K562 (cell line): ENCODE results near the gene NCBP2. TPM values are rescaled to one million over a fixed set of nuclear protein-coding genes. Genes with fewer than 3 reads are reported as not detected.

Experiments used
- ATAC-seq: fragments of 200-7000 bp; cut with Tn5 transposase; 3 replicates; pipeline ENCODE4 v1.9.1; 2020; ENCODE audit warnings: moderate library complexity
- Bru-seq: library from RNA; stranded (reverse); fragments of 400-500 nt; gene quantifications from one replicate; lab custom pipeline; 2021; lab: Mats Ljungman, UMichigan
- BruChase-seq, 2 experiments: library from RNA; stranded (reverse); fragments of 400-500 nt; gene quantifications; one replicate each; lab custom pipeline; 2021; lab: Mats Ljungman, UMichigan
- BruUV-seq: library from RNA; stranded (reverse); fragments of 400-500 nt; replicated peaks from 2 replicates; lab custom pipeline; 2021; lab: Mats Ljungman, UMichigan
- CTCF ChIA-PET: fragments of 300-600 bp; formaldehyde crosslinking; extraction: SDS; loops from one replicate; lab custom pipeline; 2021; ENCODE audit warnings: low intra/inter-chr PET ratio; lab: Yijun Ruan, JAX
- POLR2A ChIA-PET: fragments of 300-600, 350-650 bp; sonication (Branson Sonifier 250); formaldehyde crosslinking; extraction: SDS; loops from one replicate; lab custom pipeline; 2021; ENCODE audit warnings: antibody characterized with exemption, inconsistent platforms; lab: Yijun Ruan, JAX
- DNase-seq, 4 experiments: peaks; one replicate each; pipeline versions ENCODE4 v3.0.0 to v3.0.0-alpha.2; 2011 to 2018; ENCODE audit warnings: low spot score in 3 of 4, mixed read lengths in 3 of 4; ENCODE audit errors: extremely low read depth in 1 of 4
- FAIRE-seq: peaks from 2 replicates; lab custom pipeline; 2011; peaks lifted over from hg19 to GRCh38; lab: Jason Lieb, UNC
- H2AFZ ChIP-seq: 2 replicates; pipeline ENCODE4 v1.6.0; 2011; ENCODE audit warnings: low read depth, low read length, control low read depth, inconsistent platforms
- H3K27ac ChIP-seq: fragments of 200-600 bp; 3 replicates; pipeline ENCODE4 v1.8.0; 2011; ENCODE audit warnings: low read depth, mild to moderate bottlenecking, control low read depth, inconsistent platforms, low read length, moderate library complexity, mixed read lengths; ENCODE audit errors: extremely low read depth
- H3K27me3 ChIP-seq, 2 experiments: fragments of 300-600 bp in 1 of 2; 2 replicates in 1 of 2; 3 replicates in 1 of 2; pipeline versions ENCODE4 v1.6.0 to v1.8.0; 2011; ENCODE audit warnings: inconsistent platforms in 2 of 2, low read length in 2 of 2, mild to moderate bottlenecking in 1 of 2, mixed read lengths in 1 of 2, moderate library complexity in 1 of 2; ENCODE audit not compliant: control insufficient read depth in 2 of 2, insufficient read depth in 2 of 2
- H3K36me3 ChIP-seq: fragments of 300-600 bp; 3 replicates; pipeline ENCODE4 v1.8.0; 2011; ENCODE audit warnings: mild to moderate bottlenecking, low read length, inconsistent platforms; ENCODE audit not compliant: control insufficient read depth, insufficient read depth
- H3K4me1 ChIP-seq, 2 experiments: fragments of 200-600 bp in 1 of 2; replicated peaks in 1 of 2; 2 replicates in 1 of 2; 3 replicates in 1 of 2; pipeline versions ENCODE4 v1.5.1 to v1.8.0; 2011; ENCODE audit warnings: inconsistent platforms in 2 of 2, low read length in 2 of 2, mild to moderate bottlenecking in 1 of 2, mixed read lengths in 1 of 2, moderate library complexity in 1 of 2; ENCODE audit not compliant: control insufficient read depth in 2 of 2, insufficient read depth in 2 of 2
- H3K4me2 ChIP-seq: 2 replicates; pipeline ENCODE4 v1.6.1; 2011; ENCODE audit warnings: low read length, control low read depth, inconsistent platforms, mixed read lengths; ENCODE audit not compliant: insufficient read depth
- H3K4me3 ChIP-seq: fragments of 200-600 bp; sonication (generic), shearing (Covaris generic); 2 replicates; pipeline ENCODE4 v1.5.1; 2016; ENCODE audit warnings: control low read depth, inconsistent platforms
- H3K79me2 ChIP-seq: fragments of 200-600 bp; 3 replicates; pipeline ENCODE4 v1.8.0; 2011; ENCODE audit warnings: low read length, inconsistent platforms; ENCODE audit not compliant: control insufficient read depth, insufficient read depth
- H3K9ac ChIP-seq, 2 experiments: 2 replicates each; pipeline versions ENCODE4 v1.6.0 to v1.6.1; 2011; ENCODE audit warnings: low read depth in 2 of 2, low read length in 2 of 2, control low read depth in 1 of 2, inconsistent platforms in 1 of 2, mild to moderate bottlenecking in 1 of 2, mixed read lengths in 1 of 2; ENCODE audit not compliant: insufficient read depth in 1 of 2
- H3K9me1 ChIP-seq: one replicate; pipeline ENCODE4 v1.6.0; 2011; ENCODE audit warnings: inconsistent platforms, mild to moderate bottlenecking, low read length, moderate library complexity; ENCODE audit not compliant: control insufficient read depth, insufficient read depth
- H3K9me3 ChIP-seq: replicated peaks from 2 replicates; pipeline ENCODE4 v1.5.1; 2011; ENCODE audit warnings: low read depth, low read length, inconsistent platforms; ENCODE audit not compliant: control insufficient read depth, insufficient read depth
- H4K20me1 ChIP-seq: replicated peaks from 2 replicates; pipeline ENCODE4 v1.6.1; 2011; ENCODE audit warnings: low read length, inconsistent platforms, mixed read lengths; ENCODE audit not compliant: control insufficient read depth, insufficient read depth
- WGBS: fragments of 100-300 bp; shearing (Covaris generic); methylation state at CpG from one replicate; pipeline ENCODE4 v1.1.6; 2016; ENCODE audit warnings: low coverage, mixed read lengths; ENCODE audit not compliant: insufficient coverage; ENCODE audit errors: missing lambda C conversion rate; 5-methylcytosine and 5-hydroxymethylcytosine counted together
- in situ Hi-C: fragments of 300-500 bp; cut with MboI; formaldehyde crosslinking; loops from 4 replicates; pipeline ENCODE4 v1.15.0; 2018; ENCODE audit warnings: inconsistent platforms, mixed read lengths
- intact Hi-C: fragments of 100-400 bp; cut with micrococcal nuclease; formaldehyde crosslinking; loops from 2 replicates; pipeline ENCODE4 v1.14.2; 2022
- long read RNA-seq, 3 experiments: library from polyadenylated mRNA in 2 of 3; library from RNA in 1 of 3; unstranded in 2 of 3; stranded (forward) in 1 of 3; transcript quantifications; one replicate each; pipeline ENCODE4 v2.0.0, GENCODE V29; 2019 to 2022
- polyA minus RNA-seq, 3 experiments: library from RNA; depleted of rRNA, polyadenylated mRNA; stranded (reverse); fragments of >200 nt; gene quantifications; 2 replicates each; pipeline ENCODE4 v1.2.3, GENCODE V29; 2011
- polyA plus RNA-seq, 8 experiments: library from polyadenylated mRNA; depleted of rRNA in 4 of 8; stranded (reverse) in 5 of 8; unstranded in 3 of 8; fragments of >200 nt; fragmentation: Nextera tagmentation in 2 of 8; fragmentation: Illumina TruSeq in 1 of 8; extraction: Ambion mirVana in 2 of 8; extraction: Trizol in 1 of 8; gene quantifications; 2 replicates each; pipeline versions ENCODE4 v1.2.1 to v1.2.3, GENCODE V29; 2011 to 2014; ENCODE audit warnings: inconsistent platforms in 1 of 8, missing spikeins in 1 of 8
- total RNA-seq, 7 experiments: library from RNA; depleted of rRNA in 6 of 7; stranded (reverse); fragments of >200 nt in 6 of 7; fragmentation: Illumina TruSeq in 2 of 7; extraction: Trizol in 2 of 7; gene quantifications; 2 replicates each; pipeline versions ENCODE4 v1.2.1 to v1.2.3, GENCODE V29; 2011 to 2021; ENCODE audit warnings: low replicate concordance in 1 of 7
- TF ChIP-seq, protein P1 (sequence below): sonication (generic); formaldehyde crosslinking; IDR thresholded peaks from 2 replicates; pipeline ENCODE4 v1.8.1; 2022; ENCODE audit warnings: missing genetic modification reagents

NCBP2 gene
- total RNA-seq (2011; cell fraction: chromatin; rRNA removed; ENCODE audit: low replicate concordance), result 45.7 and 67.9 TPM in 2 replicates
- total RNA-seq (2011; cell fraction: nucleolus; rRNA removed), result 38.2 and 43.0 TPM in 2 replicates
- 44.9 and 65.0 TPM in 2 replicates for total RNA-seq (2011; cell fraction: nucleoplasm; rRNA removed)
- total RNA-seq (2014; rRNA removed), result 63.3 and 68.2 TPM in 2 replicates
- total RNA-seq (2014; rRNA removed; fragmentation: Illumina TruSeq; extraction: Trizol), result 82.2 and 82.3 TPM in 2 replicates
- 69.4 and 78.0 TPM in 2 replicates for total RNA-seq (2015; rRNA removed; fragmentation: Illumina TruSeq; extraction: Trizol)
- 64.0 and 67.0 TPM in 2 replicates for total RNA-seq (2021)
- 69.3 and 90.9 TPM in 2 replicates for polyA plus RNA-seq (2011; rRNA removed)
- 29.7 and 50.4 TPM in 2 replicates for polyA plus RNA-seq (2011; cell fraction: cytosol; rRNA removed)
- polyA plus RNA-seq (2011; cell fraction: nucleus; rRNA removed), result 38.0 and 51.2 TPM in 2 replicates
- polyA plus RNA-seq (2012), result 55.9 and 83.1 TPM in 2 replicates
- polyA plus RNA-seq (2014; fragmentation: Illumina TruSeq; extraction: Trizol), result 83.4 and 102 TPM in 2 replicates
- 100 to 1,000 TPM in 1 of 2 experiments, 10 to 100 TPM in 1; 56.4 to 100 TPM for polyA plus RNA-seq (2014; fragmentation: Nextera tagmentation; extraction: Ambion mirVana)
- polyA plus RNA-seq (2014; rRNA removed), result 91.1 and 123 TPM in 2 replicates
- polyA minus RNA-seq (2011; rRNA and poly(A)+ RNA removed), result 69.1 and 71.9 TPM in 2 replicates
- 19.2 and 22.1 TPM in 2 replicates for polyA minus RNA-seq (2011; cell fraction: cytosol; rRNA and poly(A)+ RNA removed)
- polyA minus RNA-seq (2011; cell fraction: nucleus; rRNA and poly(A)+ RNA removed), result 25.2 and 39.8 TPM in 2 replicates
- percentile 96 among the genes with signal in this experiment for Bru-seq, nascent RNA
- BruChase-seq, experiment 1, labeled RNA remaining after a 2-hour chase, result percentile 96 among the genes with signal in this experiment
- percentile 97 among the genes with signal in this experiment for BruChase-seq, experiment 2, labeled RNA remaining after a 6-hour chase
- long read RNA-seq, experiment 1, full-length matches to known transcripts, result 251 of 332 reads
- long read RNA-seq, experiment 1, partial matches to known transcripts, result 15 of 332 reads
- long read RNA-seq, experiment 1, other reads (novel, unspliced or antisense), result 66 of 332 reads
- long read RNA-seq, experiment 2, full-length matches to known transcripts, result 39 of 75 reads
- long read RNA-seq, experiment 2, partial matches to known transcripts, result 10 of 75 reads
- long read RNA-seq, experiment 2, other reads (novel, unspliced or antisense), result 26 of 75 reads
- long read RNA-seq, experiment 3, transcript NCBP2-204 (4 exons, 1,946 nt), result minor isoform, 11 of 139 reads
- long read RNA-seq, experiment 3, transcript NCBP2-205 (4 exons, 2,220 nt), result minor isoform, 13 of 139 reads
- long read RNA-seq, experiment 3, transcript NCBP2-207 (4 exons, 1,133 nt), result minor isoform, 14 of 139 reads
- long read RNA-seq, experiment 3, transcript NCBP2-201 (4 exons, 2,169 nt), result major isoform, 89 of 139 reads
- long read RNA-seq, experiment 3, partial matches to known transcripts, result 5 of 139 reads
- long read RNA-seq, experiment 3, other reads (novel, unspliced or antisense), result 5 of 139 reads

- no peaks in the 10 kb centered on the region for H3K27me3 ChIP-seq
- H3K4me1 ChIP-seq, result peaks cover 7 to 12% of the 10 kb centered on the region in 2 experiments; a peak in 4 of 5 replicates
- in situ Hi-C loops, result no loop called here
- no TSS peak for BruUV-seq
- POLR2A ChIA-PET, result interaction anchor here (0.6 to 2.6 kb wide), 16 partner anchors 11 to 430 kb away, joined by 3 to 13 read pairs (median 4); no protein-coding TSS in a partner anchor
- peaks cover 49% of the 10 kb centered on the region for H3K36me3 ChIP-seq
- CTCF ChIA-PET, result interaction anchor here (0.6 to 1.6 kb wide), 3 partner anchors 8 to 104 kb away, joined by 3 to 6 read pairs (median 3); partner anchors contain the start of gene PIGZ
- intact Hi-C loops, result loop anchor here (1.0 to 10.0 kb wide), 5 partner anchors 46 to 418 kb away; partner anchors contain the start of genes CEP19 and PIGX
- peak within 1 kb of the TSS; percentile 99 for H3K4me3 ChIP-seq
- peaks cover 76% of the 10 kb centered on the region for H3K79me2 ChIP-seq
- peak; percentile 94 for ATAC-seq
- H3K9ac ChIP-seq, result peak within 1 kb of the TSS; percentile 96 to 100
- no peaks in the 10 kb centered on the region for H3K9me3 ChIP-seq
- peak; percentile 91 to 99 (median 94) for DNase-seq
- peak within 1 kb of the TSS; percentile 93 for H3K27ac ChIP-seq
- peak within 1 kb of the TSS; percentile 83 for H2AFZ ChIP-seq
- H3K4me2 ChIP-seq, result peak within 1 kb of the TSS; percentile 99
- no peaks in the 10 kb centered on the region for H4K20me1 ChIP-seq
- WGBS, result under 1% methylated on average over 73 of the region's 77 CpGs
- no peaks in the 10 kb centered on the region for H3K9me1 ChIP-seq
- peak; percentile 92 for FAIRE-seq
- TF ChIP-seq, protein P1, sequence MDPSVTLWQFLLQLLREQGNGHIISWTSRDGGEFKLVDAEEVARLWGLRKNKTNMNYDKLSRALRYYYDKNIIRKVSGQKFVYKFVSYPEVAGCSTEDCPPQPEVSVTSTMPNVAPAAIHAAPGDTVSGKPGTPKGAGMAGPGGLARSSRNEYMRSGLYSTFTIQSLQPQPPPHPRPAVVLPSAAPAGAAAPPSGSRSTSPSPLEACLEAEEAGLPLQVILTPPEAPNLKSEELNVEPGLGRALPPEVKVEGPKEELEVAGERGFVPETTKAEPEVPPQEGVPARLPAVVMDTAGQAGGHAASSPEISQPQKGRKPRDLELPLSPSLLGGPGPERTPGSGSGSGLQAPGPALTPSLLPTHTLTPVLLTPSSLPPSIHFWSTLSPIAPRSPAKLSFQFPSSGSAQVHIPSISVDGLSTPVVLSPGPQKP, result no peak
These were observed at the start of gene NCBP2 for GRCh38 chr3:196942226-196942914. Gene NCBP2, minus strand, starts transcription at chr3:196942528. Its CDS starts 25 bp downstream, at chr3:196942503.
